Suprapubic skin (tissue), 4 donors: ENCODE results near the gene OR10D3. TPM values are rescaled to one million over a fixed set of nuclear protein-coding genes. Genes with fewer than 3 reads are reported as not detected.
"Not testable (repeated sequence)": the region's sequence is repeated elsewhere in the genome, so short reads cannot be mapped to it uniquely, and the experiment has no call there.

Experiments
- DNase-seq, 2 donors: peaks; one replicate each; pipeline ENCODE4 v3.0.0-alpha.2; 2019; ENCODE audit warnings: low spot score in 2 of 2
- H3K27ac ChIP-seq: fragments of 200-600 bp; sonication (generic); one replicate; pipeline ENCODE4 v1.5.1; 2019
- H3K27me3 ChIP-seq: fragments of 200-600 bp; sonication (generic); one replicate; pipeline ENCODE4 v1.5.1; 2019
- H3K36me3 ChIP-seq: fragments of 200-600 bp; sonication (generic); one replicate; pipeline ENCODE4 v1.5.1; 2019
- H3K4me1 ChIP-seq: fragments of 200-600 bp; sonication (generic); one replicate; pipeline ENCODE4 v1.5.1; 2019
- H3K4me3 ChIP-seq: fragments of 200-600 bp; sonication (generic); one replicate; pipeline ENCODE4 v1.5.1; 2019; ENCODE audit warnings: mild to moderate bottlenecking
- H3K9me3 ChIP-seq: fragments of 200-600 bp; sonication (generic); one replicate; pipeline ENCODE4 v1.5.1; 2019
- EP300 ChIP-seq: sonication (generic); formaldehyde crosslinking; IDR thresholded peaks from one replicate; pipeline ENCODE4 v1.6.1; 2017; ENCODE audit warnings: antibody characterized with exemption
- POLR2A ChIP-seq, 2 donors: fragments of 450-650 bp; IDR thresholded peaks; one replicate each; pipeline ENCODE4 v1.6.1; 2017; ENCODE audit warnings: antibody characterized with exemption in 2 of 2, mild to moderate bottlenecking in 2 of 2, moderate library complexity in 2 of 2
- POLR2AphosphoS5 ChIP-seq, 3 donors: sonication (generic); formaldehyde crosslinking; IDR thresholded peaks; one replicate each; pipeline ENCODE4 v1.6.1; 2017; ENCODE audit warnings: antibody characterized with exemption in 3 of 3
- WGBS: methylation state at CpG from one replicate; pipeline ENCODE4 v1.1.5; 2018; 5-methylcytosine and 5-hydroxymethylcytosine counted together
- total RNA-seq, 4 donors: library from RNA; depleted of rRNA; stranded (reverse); fragments of >200 nt; gene quantifications; one replicate each; pipeline ENCODE4 v1.1.0, GENCODE V29; 2016
- TF ChIP-seq, protein P1 (sequence below), 2 donors: fragments of 200-600 bp in 1 of 2; fragments of 450-650 bp in 1 of 2; sonication (generic) in 1 of 2; IDR thresholded peaks; one replicate each; pipeline ENCODE4 v1.5.1; 2016 to 2019; ENCODE audit warnings: antibody characterized with exemption in 2 of 2, mild to moderate bottlenecking in 1 of 2, moderate library complexity in 1 of 2

The OR10D3 gene
- total RNA-seq, 4 donors from 2014 or later = not detected

DNA sequence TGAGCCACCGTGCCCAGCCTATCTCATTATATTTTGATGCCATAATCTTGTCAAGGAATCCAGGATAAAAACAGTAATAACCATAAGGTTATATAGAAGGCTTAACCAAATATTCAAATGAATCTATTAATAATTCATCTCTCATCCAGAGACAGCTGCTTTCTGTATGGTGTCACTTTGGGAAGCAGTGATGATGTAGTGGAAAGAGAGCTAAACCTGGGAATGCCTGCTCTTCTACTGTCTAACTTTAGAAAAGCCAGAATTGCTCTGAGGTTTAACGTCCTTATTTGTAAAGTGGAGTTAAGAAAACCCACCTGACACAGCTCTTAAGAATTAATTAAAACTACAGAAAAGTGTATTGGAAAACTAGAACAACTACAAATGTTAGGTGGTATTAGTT, 29.3 kb upstream of the OR10D3 start:
- no peaks in the 10 kb centered on the region for H3K27me3 ChIP-seq
- no peak for TF ChIP-seq POLR2A (IDR thresholded peaks at IDR 0.05)
- TF ChIP-seq, protein P1, sequence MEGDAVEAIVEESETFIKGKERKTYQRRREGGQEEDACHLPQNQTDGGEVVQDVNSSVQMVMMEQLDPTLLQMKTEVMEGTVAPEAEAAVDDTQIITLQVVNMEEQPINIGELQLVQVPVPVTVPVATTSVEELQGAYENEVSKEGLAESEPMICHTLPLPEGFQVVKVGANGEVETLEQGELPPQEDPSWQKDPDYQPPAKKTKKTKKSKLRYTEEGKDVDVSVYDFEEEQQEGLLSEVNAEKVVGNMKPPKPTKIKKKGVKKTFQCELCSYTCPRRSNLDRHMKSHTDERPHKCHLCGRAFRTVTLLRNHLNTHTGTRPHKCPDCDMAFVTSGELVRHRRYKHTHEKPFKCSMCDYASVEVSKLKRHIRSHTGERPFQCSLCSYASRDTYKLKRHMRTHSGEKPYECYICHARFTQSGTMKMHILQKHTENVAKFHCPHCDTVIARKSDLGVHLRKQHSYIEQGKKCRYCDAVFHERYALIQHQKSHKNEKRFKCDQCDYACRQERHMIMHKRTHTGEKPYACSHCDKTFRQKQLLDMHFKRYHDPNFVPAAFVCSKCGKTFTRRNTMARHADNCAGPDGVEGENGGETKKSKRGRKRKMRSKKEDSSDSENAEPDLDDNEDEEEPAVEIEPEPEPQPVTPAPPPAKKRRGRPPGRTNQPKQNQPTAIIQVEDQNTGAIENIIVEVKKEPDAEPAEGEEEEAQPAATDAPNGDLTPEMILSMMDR (IDR thresholded peaks at IDR 0.05) = no peak
- TF ChIP-seq EP300 = no peak
- TF ChIP-seq POLR2AphosphoS5 (IDR thresholded peaks at IDR 0.05) = no peak
- 62% methylated on average over 2 of the region's 2 CpGs for WGBS
- no peak overlapping the region for H3K27ac ChIP-seq
- no peak for DNase-seq
- H3K4me1 ChIP-seq = no peaks in the 10 kb centered on the region
- H3K4me3 ChIP-seq = no peak overlapping the region
- no peaks in the 10 kb centered on the region for H3K9me3 ChIP-seq
- H3K36me3 ChIP-seq = peaks cover 5% of the 10 kb centered on the region

DNA sequence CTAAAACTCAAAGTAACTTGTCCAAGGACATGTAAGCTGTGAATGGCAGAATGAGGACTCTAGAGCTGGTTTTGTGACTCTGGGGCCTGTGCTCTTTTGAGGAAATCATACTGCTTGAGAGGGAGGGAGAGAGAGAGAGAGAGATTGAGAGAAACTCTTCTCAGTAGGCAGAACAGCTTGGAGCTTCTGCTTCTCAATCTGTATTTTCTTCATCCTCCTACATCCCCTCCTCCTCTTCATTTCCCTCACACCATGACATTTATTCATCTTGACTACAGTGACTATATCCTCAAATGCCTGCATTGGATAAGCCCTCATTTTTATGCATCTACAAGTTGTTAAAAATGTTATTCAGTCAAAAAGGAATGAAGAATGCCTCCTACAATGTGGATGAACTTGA, 23.7 kb upstream of the OR10D3 start:
- no peak overlapping the region for H3K27ac ChIP-seq
- no peaks in the 10 kb centered on the region for H3K36me3 ChIP-seq
- H3K4me3 ChIP-seq = no peak overlapping the region
- H3K27me3 ChIP-seq = no peaks in the 10 kb centered on the region
- no peaks in the 10 kb centered on the region for H3K4me1 ChIP-seq
- DNase-seq = no peak
- no peak for TF ChIP-seq POLR2A (IDR thresholded peaks at IDR 0.05)
- no peaks in the 10 kb centered on the region for H3K9me3 ChIP-seq

DNA sequence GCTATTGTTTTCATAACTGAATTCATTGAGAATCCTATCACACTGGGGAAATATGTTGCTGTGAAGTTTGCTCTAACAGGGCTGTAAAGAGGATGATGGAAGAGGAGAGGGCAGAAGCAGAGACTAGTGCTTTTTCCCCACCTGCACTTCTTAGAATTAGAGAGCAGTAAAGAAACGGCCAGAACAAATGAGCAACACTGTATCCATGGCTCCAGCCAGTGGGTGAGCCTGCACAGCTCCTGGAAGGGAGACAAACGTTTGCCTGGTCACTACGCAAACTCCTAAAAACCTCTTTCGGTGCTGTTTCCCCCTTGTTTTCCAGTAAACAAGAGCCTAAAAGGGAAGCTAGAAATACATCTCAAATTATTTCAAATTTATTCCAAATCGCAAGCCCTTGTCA, 22.2 kb upstream of the OR10D3 start:
- Histone ChIP-seq H3K27ac (no peak overlapping the region), H3K9me3 (no peaks in the 10 kb centered on the region), H3K4me3 (no peak overlapping the region), H3K36me3 (no peaks in the 10 kb centered on the region), H3K4me1 (no peaks in the 10 kb centered on the region), H3K27me3 (no peaks in the 10 kb centered on the region)
- DNase-seq = no peak
- TF ChIP-seq EP300 = no peak
- TF ChIP-seq POLR2AphosphoS5 (IDR thresholded peaks at IDR 0.05) = no peak
- no peak for TF ChIP-seq POLR2A (IDR thresholded peaks at IDR 0.05)
- TF ChIP-seq, protein P1 (IDR thresholded peaks at IDR 0.05) = no peak
- 71% methylated on average over 5 of the region's 5 CpGs for WGBS

DNA sequence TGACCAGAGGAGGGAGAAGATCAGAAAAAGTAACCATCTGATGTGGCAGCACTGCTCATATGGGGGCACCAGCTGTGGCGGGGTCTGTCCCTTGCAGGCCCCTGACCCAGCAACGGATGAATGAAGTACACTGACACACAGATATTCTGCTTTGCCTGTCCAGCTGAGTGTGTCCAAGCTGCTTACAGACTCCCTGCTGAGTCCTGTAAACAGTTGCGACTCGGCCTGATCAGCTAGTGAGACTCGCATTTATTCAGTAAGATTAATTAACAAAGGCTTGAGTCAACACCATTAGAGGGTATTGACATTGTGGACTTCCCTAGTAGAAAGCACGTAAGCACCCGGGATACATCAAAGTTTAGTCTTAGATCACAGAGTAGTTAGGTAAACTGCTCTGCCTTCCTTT, 15.3 kb upstream of the OR10D3 start:
- H3K9me3 ChIP-seq = no peaks in the 10 kb centered on the region
- H3K36me3 ChIP-seq = no peaks in the 10 kb centered on the region
- no peak for DNase-seq
- no peaks in the 10 kb centered on the region for H3K27me3 ChIP-seq
- TF ChIP-seq POLR2AphosphoS5 (IDR thresholded peaks at IDR 0.05) (no peak), POLR2A (IDR thresholded peaks at IDR 0.05) (no peak), EP300 (no peak)
- TF ChIP-seq, protein P1 (IDR thresholded peaks at IDR 0.05) = no peak
- no peak overlapping the region for H3K4me3 ChIP-seq
- H3K4me1 ChIP-seq = no peaks in the 10 kb centered on the region
- no peak overlapping the region for H3K27ac ChIP-seq
- 69% methylated on average over 7 of the region's 7 CpGs for WGBS

DNA sequence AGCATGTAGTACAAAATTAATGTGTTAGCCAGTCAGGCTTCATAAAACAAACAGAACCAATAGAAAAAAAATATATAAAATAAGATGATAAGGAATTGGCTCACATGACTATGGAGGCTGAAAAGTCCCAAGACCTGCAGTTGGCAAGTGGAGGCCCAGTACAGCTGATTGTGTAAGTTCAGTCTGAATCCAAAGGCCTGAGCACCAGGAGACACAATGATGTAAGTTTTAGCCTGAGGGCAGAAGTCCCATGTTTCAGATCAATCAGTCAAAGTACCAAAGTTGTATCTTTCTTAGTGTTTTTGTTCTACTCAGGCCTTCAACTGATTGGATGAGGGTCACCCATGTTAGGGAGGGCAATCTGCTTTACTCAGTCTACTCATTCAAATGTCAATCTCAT, 14.3 kb upstream of the OR10D3 start:
- no peak for DNase-seq
- Histone ChIP-seq H3K9me3 (no peaks in the 10 kb centered on the region), H3K4me3 (no peak overlapping the region), H3K4me1 (no peaks in the 10 kb centered on the region), H3K36me3 (no peaks in the 10 kb centered on the region), H3K27me3 (no peaks in the 10 kb centered on the region), H3K27ac (no peak overlapping the region)
- TF ChIP-seq EP300 (no peak), POLR2A (IDR thresholded peaks at IDR 0.05) (no peak), POLR2AphosphoS5 (IDR thresholded peaks at IDR 0.05) (no peak)
- TF ChIP-seq, protein P1 (IDR thresholded peaks at IDR 0.05) = no peak

DNA sequence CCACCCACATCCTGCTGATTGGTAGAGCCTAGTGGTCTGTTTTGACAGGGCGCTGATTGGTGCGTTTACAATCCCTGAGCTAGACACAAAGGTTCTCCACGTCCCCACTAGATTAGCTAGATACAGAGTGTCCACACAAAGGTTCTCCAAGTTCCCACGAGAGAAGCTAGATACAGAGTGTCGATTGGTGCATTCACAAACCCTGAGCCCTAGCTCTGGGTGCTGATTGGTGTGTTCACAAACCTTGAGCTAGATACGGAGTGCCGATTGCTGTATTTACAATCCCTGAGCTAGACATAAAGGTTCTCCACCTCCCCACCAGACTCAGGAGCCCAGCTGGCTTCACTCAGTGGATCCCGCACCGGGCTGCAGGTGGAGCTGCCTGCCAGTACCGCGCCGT, 12.8 kb upstream of the OR10D3 start:
- H3K4me3 ChIP-seq, DNase-seq, H3K4me1 ChIP-seq, H3K9me3 ChIP-seq, H3K36me3 ChIP-seq, H3K27me3 ChIP-seq, H3K27ac ChIP-seq: not testable (repeated sequence)
- WGBS = 90% methylated on average over 3 of the region's 12 CpGs
